HG02943 (cell line): ENCODE measurements around the gene GRIA2.
"Not testable (repeated sequence)": the region's sequence is repeated elsewhere in the genome, so short reads cannot be mapped to it uniquely, and the experiment has no call there.

Experiments used
- ATAC-seq: cut with Tn5 transposase; IDR thresholded peaks from one replicate; pipeline ENCODE4 v1.9.1; 2021; ENCODE audit warnings: mild to moderate bottlenecking, low read depth, moderate library complexity; ENCODE audit not compliant: unreplicated experiment

Gene GRIA2

DNA sequence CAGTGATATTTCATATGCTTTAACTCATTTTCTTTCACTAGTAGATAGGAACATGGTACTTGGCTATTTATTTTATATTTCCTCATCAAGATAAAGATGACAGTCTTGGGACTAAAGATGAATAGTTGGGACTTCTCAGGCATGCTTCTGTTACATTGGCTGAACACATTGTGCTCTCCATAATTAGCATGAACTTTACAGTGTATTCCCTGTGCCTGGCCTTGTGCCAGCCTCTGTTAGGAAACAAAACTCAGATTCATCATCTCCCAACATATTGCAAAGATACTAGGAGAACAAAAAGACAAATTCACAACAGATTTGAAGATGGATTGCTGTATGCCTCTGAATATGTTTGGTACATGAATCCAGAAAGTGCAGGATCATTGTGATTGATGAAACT is 26.4 kb downstream of the GRIA2 start:
- no peak for ATAC-seq

DNA sequence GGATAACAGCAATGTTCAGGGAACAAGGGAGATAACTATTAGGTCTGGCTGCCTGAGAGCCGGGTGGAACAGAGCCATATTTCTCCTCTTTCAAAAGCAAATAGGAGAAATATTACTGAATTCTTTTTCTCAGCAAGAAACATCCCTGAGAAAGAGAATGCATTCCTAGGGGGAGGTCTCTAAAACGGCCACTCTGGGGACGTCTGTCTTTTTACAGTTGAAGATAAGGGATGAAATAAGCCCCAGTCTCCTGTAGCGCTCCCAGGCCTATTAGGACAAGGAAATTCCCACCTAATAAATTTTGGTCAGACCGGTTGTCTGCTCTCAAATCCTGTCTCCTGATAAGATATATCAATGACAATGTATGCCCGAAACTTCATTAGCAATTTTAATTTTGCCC is 37.6 kb downstream of the GRIA2 start:
- ATAC-seq = not testable (repeated sequence)

DNA sequence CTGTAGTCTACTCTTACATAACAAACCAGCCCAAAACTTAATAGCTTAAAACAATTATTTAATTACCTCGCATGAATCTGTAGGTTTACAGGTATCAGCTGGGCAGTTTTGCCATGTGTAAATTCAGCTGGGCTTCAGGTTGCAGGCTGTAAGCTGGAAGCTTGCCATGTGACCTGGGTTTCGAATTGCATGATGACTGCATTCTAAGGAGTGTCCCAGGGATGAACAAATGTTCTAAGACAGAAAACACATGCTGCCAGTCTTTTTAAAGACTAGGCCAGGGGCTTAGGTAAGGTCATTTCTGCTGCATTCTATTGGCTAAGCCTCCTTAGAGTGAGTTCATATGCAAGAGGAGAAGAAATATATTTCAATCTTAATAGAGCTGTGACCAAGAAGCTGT is 44.8 kb downstream of the GRIA2 start:
- ATAC-seq = no peak

DNA sequence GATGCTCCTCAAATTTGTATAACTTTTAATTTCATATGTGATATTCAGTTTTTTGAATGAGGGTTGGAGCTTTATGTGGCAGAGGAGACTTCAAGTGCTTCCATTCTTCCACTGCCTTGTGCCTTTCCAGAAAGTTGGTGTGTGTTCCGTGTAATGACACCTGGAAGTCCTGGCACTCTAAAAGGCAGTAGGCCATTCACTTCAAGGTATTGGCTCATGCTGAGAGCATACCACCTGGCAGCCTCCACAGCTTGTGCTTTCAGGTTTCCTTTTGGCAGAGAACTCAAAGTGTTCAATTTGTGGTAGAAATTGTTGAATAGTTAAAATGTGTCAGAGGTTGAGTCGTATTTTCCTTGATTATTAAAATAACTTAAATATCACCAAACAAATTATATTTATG is 49.6 kb downstream of the GRIA2 start:
- no peak for ATAC-seq

GRCh38 chr4:157270552-157270951 is 50.0 kb downstream of the GRIA2 start:
- ATAC-seq = no peak

- no peak for ATAC-seq
Observed at GRCh38 chr4:157271166-157271869, 50.8 kb downstream of the GRIA2 start.

- no peak for ATAC-seq
Observed at GRCh38 chr4:157280673-157281072, 60.1 kb downstream of the GRIA2 start.

- ATAC-seq = no peak
Observed at GRCh38 chr4:157282019-157282418, 61.5 kb downstream of the GRIA2 start.

DNA sequence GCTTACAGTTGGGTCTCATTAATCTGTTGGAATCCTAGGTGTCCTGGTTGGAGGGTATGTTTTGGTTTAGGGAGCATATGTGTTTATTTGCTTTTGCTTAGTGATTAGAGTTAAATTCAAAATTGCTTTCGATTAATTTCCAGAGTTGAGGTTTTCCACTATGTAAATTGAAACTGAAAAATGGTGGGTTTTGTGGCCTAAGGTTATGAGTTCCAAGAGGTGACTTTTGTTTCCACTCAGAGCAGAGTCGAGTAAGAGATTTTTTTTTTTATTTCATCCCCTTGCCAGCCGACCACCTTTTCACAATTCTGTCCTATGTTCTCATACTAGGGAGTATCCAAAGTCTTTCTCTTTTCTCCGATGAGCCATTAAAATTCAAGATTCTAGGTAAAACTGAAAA is 66.9 kb downstream of the GRIA2 start:
- ATAC-seq = no peak

- no peak for ATAC-seq
Observed at GRCh38 chr4:157290622-157291021, 70.1 kb downstream of the GRIA2 start.

DNA sequence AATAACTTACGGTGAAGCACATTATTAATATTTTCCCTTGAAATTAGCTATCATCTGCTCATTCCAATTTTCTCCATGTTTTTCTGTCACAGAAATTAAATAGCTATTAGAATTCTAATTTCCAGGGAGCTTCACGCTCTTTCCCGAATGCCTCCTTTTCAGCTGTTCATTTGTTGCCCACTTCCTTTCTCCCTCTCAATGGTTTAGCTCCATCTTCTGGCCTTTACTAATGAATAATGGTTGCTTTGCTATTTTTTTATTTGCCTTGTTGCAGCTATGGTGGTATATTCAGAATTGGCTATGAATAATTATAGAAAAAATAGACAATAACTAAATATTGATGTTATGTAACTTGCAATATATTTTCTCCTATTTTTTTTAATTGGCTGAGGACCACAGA is 70.5 kb downstream of the GRIA2 start:
- no peak for ATAC-seq

- no peak for ATAC-seq
Observed at GRCh38 chr4:157293673-157294072, 73.1 kb downstream of the GRIA2 start.

GRCh38 chr4:157294575-157294974 is 74.0 kb downstream of the GRIA2 start:
- no peak for ATAC-seq

DNA sequence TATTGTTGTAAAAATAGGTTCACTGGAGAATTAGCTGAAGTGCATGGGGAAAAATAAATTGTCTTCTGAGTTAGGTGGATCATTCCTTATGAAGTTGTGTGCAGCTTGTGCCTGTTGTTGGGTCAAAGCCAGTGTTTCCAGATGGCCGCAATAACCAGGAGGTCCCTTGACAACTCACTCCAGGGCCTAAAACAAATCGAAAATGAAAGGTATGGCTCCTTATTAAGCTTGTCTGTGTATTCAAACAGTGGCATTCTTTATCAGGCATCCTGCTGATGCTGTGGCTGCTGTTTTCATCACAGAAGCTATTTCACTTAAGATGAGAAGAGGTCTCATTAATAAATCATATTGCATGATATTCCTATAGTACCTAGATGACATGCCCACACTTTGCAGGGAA is 80.2 kb downstream of the GRIA2 start:
- no peak for ATAC-seq

DNA sequence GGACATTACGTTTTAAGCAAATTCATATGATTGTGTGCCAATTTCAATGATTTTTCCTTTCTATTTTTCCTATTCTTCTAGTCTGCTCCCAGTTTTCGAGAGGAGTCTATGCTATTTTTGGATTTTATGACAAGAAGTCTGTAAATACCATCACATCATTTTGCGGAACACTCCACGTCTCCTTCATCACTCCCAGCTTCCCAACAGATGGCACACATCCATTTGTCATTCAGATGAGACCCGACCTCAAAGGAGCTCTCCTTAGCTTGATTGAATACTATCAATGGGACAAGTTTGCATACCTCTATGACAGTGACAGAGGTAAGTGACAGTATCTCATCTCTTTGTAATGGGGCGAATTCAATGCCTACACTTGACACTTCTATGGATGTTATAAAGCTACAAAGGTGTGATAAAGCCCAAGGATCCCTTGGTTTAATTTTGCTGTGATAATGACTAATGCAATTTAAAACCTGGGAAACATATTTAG is 83.0 kb downstream of the GRIA2 start:
- ATAC-seq = no peak

DNA sequence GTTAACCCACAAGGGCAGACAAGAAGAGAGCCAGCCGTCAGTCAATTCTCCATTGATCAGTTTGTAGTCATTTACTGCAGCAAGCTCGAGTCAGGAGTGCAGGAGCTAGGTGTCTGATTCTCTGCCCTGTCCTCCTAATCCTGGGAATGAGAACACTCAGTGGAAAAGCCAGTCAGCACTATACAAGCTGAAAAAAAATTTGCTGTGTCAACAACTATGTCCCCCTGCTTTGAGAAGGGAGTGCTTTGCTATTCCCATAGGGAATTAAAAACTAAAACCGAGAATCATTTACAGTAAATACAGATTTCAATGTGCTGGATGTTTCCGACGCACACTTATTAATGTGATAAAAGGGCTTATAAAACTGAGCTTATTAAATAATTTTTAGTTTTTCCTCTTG is 84.2 kb downstream of the GRIA2 start:
- ATAC-seq = no peak

GRCh38 chr4:157312702-157313101 is 92.2 kb downstream of the GRIA2 start:
- no peak for ATAC-seq

GRCh38 chr4:157314906-157315305 is 94.4 kb downstream of the GRIA2 start:
- ATAC-seq = no peak

DNA sequence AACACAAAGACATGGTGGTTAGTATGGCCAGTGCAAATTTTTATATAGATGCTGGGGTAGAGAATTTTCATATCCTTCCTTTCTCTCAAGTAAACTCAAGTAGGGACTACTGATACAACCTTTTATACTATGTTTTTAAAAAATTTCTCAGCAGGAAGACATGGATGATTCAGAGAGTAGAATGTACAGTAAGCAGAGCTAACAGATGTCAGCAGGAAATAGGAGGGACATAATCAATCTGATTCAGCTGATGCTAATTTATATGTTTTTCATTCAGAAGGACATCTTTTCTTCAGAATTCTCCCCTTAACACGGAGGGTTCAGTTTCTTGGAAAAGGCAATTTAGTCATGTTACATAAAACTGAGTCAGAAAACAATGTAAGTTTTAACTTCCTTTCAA is 95.4 kb downstream of the GRIA2 start:
- no peak for ATAC-seq

GRCh38 chr4:157320092-157320491 is 99.6 kb downstream of the GRIA2 start:
- no peak for ATAC-seq

GRCh38 chr4:157327666-157328065 is 107.1 kb downstream of the GRIA2 start:
- ATAC-seq = no peak

- no peak for ATAC-seq
Observed at GRCh38 chr4:157357887-157358286, 137.4 kb downstream of the GRIA2 start.

GRCh38 chr4:157358439-157358838 is 137.9 kb downstream of the GRIA2 start:
- no peak for ATAC-seq
